H1 (cell line): ENCODE results near the gene PDE4D. TPM values are rescaled to one million over a fixed set of nuclear protein-coding genes. Genes with fewer than 3 reads are reported as not detected.

Source experiments
- BRCA1 ChIP-seq: IDR thresholded peaks from 2 replicates; pipeline ENCODE4 v1.6.1; 2012; ENCODE audit warnings: low read depth, low read length, improper control_type of control experiment
- CHD7 ChIP-seq: fragments of 300-600 bp; sonication (generic); IDR thresholded peaks from 2 replicates; pipeline ENCODE4 v1.7.1; 2012; ENCODE audit warnings: low read length, moderate library complexity, mild to moderate bottlenecking, inconsistent platforms; ENCODE audit not compliant: insufficient replicate concordance
- TAF1 ChIP-seq: IDR thresholded peaks from 2 replicates; pipeline ENCODE4 v1.6.1; 2011; ENCODE audit warnings: mild to moderate bottlenecking, low read depth, low read length
- polyA plus RNA-seq, 7 experiments: library from polyadenylated mRNA; depleted of rRNA in 3 of 7; stranded (reverse) in 5 of 7; unstranded in 2 of 7; fragments of >200 nt in 5 of 7; fragments of 200-250 nt in 2 of 7; gene quantifications; 1 replicate in 5 of 7; 2 replicates in 1 of 7; 4 replicates in 1 of 7; pipeline versions ENCODE4 v1.2.1 to v1.2.3, GENCODE V29; 2011 to 2013; ENCODE audit warnings: missing spikeins in 2 of 7, mixed read lengths in 2 of 7
- total RNA-seq: library from RNA; stranded (reverse); fragmentation: NEBNext Ultra II Directional; extraction: Animal tissue kit (Norgen Biotek cat#: 25700); gene quantifications from 2 replicates; pipeline ENCODE4 v1.2.1, GENCODE V29; 2021

Gene PDE4D
- total and polyA plus RNA-seq, 2 of the 8 experiments (the other 6 are each of a cell fraction or from before 2014, with no cell fraction given): 2.3 to 3.7 TPM

- TF ChIP-seq CHD7 (no peak), TAF1 (no peak), BRCA1 (no peak)
These were observed 277.1 kb downstream of the PDE4D start (continued) for GRCh38 chr5:59616413-59616812.
